Spleen (tissue), 11 donors: ENCODE results near the gene CYBRD1. TPM values are rescaled to one million over a fixed set of nuclear protein-coding genes. Genes with fewer than 3 reads are reported as not detected.

Experiments used
- DNase-seq: peaks from one replicate; pipeline ENCODE4 v3.0.0-alpha.2; 2020
- H3K27ac ChIP-seq, 8 donors: fragments of 200-600 bp; sonication (generic) in 7 of 8; 1 replicate in 4 of 8; 2 replicates in 4 of 8; pipeline versions ENCODE4 v1.5.0 to v1.8.0; 2016 to 2021; ENCODE audit warnings: inconsistent platforms in 4 of 8, mild to moderate bottlenecking in 4 of 8, moderate library complexity in 1 of 8
- H3K27me3 ChIP-seq, 7 donors: fragments of 200-600 bp; sonication (generic) in 6 of 7; replicated peaks in 1 of 7; 1 replicate in 4 of 7; 2 replicates in 3 of 7; pipeline versions ENCODE4 v1.5.0 to v1.8.0; 2016 to 2021; ENCODE audit warnings: inconsistent platforms in 3 of 7, mild to moderate bottlenecking in 1 of 7
- H3K36me3 ChIP-seq, 6 donors: fragments of 200-600 bp; sonication (generic) in 5 of 6; 1 replicate in 4 of 6; 2 replicates in 2 of 6; pipeline versions ENCODE4 v1.5.0 to v1.8.0; 2016 to 2021; ENCODE audit warnings: inconsistent platforms in 2 of 6
- H3K4me1 ChIP-seq, 6 donors: fragments of 200-600 bp; sonication (generic) in 5 of 6; 1 replicate in 3 of 6; 2 replicates in 3 of 6; pipeline versions ENCODE4 v1.5.0 to v1.8.0; 2016 to 2021; ENCODE audit warnings: inconsistent platforms in 3 of 6
- H3K4me3 ChIP-seq, 8 donors: fragments of 200-600 bp; sonication (generic) in 7 of 8; 1 replicate in 4 of 8; 2 replicates in 4 of 8; pipeline versions ENCODE4 v1.5.0 to v1.8.0; 2016 to 2021; ENCODE audit warnings: inconsistent platforms in 4 of 8, mild to moderate bottlenecking in 4 of 8, moderate library complexity in 2 of 8
- H3K9me3 ChIP-seq, 8 donors: fragments of 200-600 bp; sonication (generic) in 7 of 8; 1 replicate in 4 of 8; 2 replicates in 4 of 8; pipeline versions ENCODE4 v1.5.0 to v1.8.0; 2016 to 2021; ENCODE audit warnings: inconsistent platforms in 4 of 8
- CTCF ChIP-seq, 11 experiments: fragments of 200-600 bp in 7 of 11; fragments of 450-650 bp in 4 of 11; sonication (generic) in 4 of 11; IDR thresholded peaks in 8 of 11; conservative IDR thresholded peaks in 3 of 11; 1 replicate in 7 of 11; 2 replicates in 4 of 11; pipeline versions ENCODE4 v1.4.0 to v1.8.0; 2016 to 2021; ENCODE audit warnings: antibody characterized with exemption in 11 of 11, inconsistent platforms in 4 of 11, mild to moderate bottlenecking in 1 of 11
- POLR2A ChIP-seq, 3 donors: fragments of 450-650 bp; IDR thresholded peaks; one replicate each; pipeline ENCODE4 v1.5.1; 2017; ENCODE audit warnings: antibody characterized with exemption in 3 of 3, mild to moderate bottlenecking in 1 of 3
- POLR2AphosphoS5 ChIP-seq, 3 donors: sonication (generic); formaldehyde crosslinking; IDR thresholded peaks; one replicate each; pipeline ENCODE4 v1.5.1; 2017; ENCODE audit warnings: antibody characterized with exemption in 3 of 3
- WGBS, 5 donors: extraction: QIAGEN DNeasy Blood & Tissue Kit in 3 of 5; methylation state at CpG; one replicate each; pipeline versions ENCODE4 v1.1.5 to v1.1.7; 2013 to 2018; 5-methylcytosine and 5-hydroxymethylcytosine counted together
- intact Hi-C: fragments of 100-400 bp; cut with DNase I; formaldehyde crosslinking; loops from one replicate; pipeline ENCODE4 v1.15.0; 2023; ENCODE audit warnings: low total_unique reads
- polyA plus RNA-seq, 3 donors: library from polyadenylated mRNA; stranded (reverse); fragments of 200-250 nt; gene quantifications; one replicate each; pipeline ENCODE4 v1.2.1, GENCODE V29; 2013
- total RNA-seq, 7 donors: library from RNA; depleted of rRNA in 3 of 7; stranded (reverse); fragments of >200 nt in 3 of 7; fragmentation: NEBNext Ultra II Directional in 4 of 7; extraction: Animal tissue kit (Norgen Biotek cat#: 25700) in 4 of 7; gene quantifications; one replicate each; pipeline versions ENCODE4 v1.1.0 to v1.2.1, GENCODE V29; 2016 to 2021
- donor health status: healthy with polysubstance abuse.
- donor health status: DM: no; HTN: no; CAD: no; lungs with moderate emphysema.
- donor health status: DM: no; HTN: no; CAD: no.
- donor health status: Bipolar disorder and iron deficiency.
- donor health status: healthy.
- donor health status: DM: no; HTN: no; CAD: no.
- donor health status: DM: yes; HTN: yes; CAD: no.

CYBRD1 gene
- total and polyA plus RNA-seq, 10 donors: 8.2 to 61.7 (median 41.9) TPM

- no peaks in the 10 kb centered on the region for H3K9me3 ChIP-seq
- intact Hi-C loops: no loop called here
- TF ChIP-seq POLR2A (IDR thresholded peaks at IDR 0.05) (no peak), POLR2AphosphoS5 (IDR thresholded peaks at IDR 0.05) (no peak), CTCF (IDR thresholded peaks at IDR 0.05 in 8 of 11, conservative IDR thresholded peaks at IDR 0.05 in 3 of 11) (no peak)
- H3K36me3 ChIP-seq: peaks cover 0 to 44% (median 4%) of the 10 kb centered on the region in 6 donors
- no peak overlapping the region for H3K4me3 ChIP-seq
- DNase-seq: no peak
- 61 to 88% (median 62%) methylated on average over 2 to 3 of the region's 3 CpGs for WGBS, 5 donors
- no peak overlapping the region for H3K27ac ChIP-seq
- no peaks in the 10 kb centered on the region for H3K4me1 ChIP-seq
- no peaks in the 10 kb centered on the region for H3K27me3 ChIP-seq
Measured at GRCh38 chr2:171554991-171555615, 32.8 kb downstream of the CYBRD1 start.

GRCh38 chr2:171557363-171557762, 35.1 kb downstream of the CYBRD1 start:
- Histone ChIP-seq H3K36me3 (peaks cover 0 to 37% (median 4%) of the 10 kb centered on the region in 6 donors), H3K4me1 (no peaks in the 10 kb centered on the region), H3K27ac (no peak overlapping the region), H3K4me3 (no peak overlapping the region), H3K27me3 (no peaks in the 10 kb centered on the region), H3K9me3 (no peaks in the 10 kb centered on the region)
- no peak for TF ChIP-seq CTCF (IDR thresholded peaks at IDR 0.05 in 8 of 11, conservative IDR thresholded peaks at IDR 0.05 in 3 of 11)
- TF ChIP-seq POLR2A (IDR thresholded peaks at IDR 0.05): no peak
- no peak for TF ChIP-seq POLR2AphosphoS5 (IDR thresholded peaks at IDR 0.05)
- WGBS, 5 donors: 66 to 77% (median 69%) methylated on average over 4 of the region's 4 CpGs
- intact Hi-C loops: no loop called here
- no peak for DNase-seq

GRCh38 chr2:171563301-171563700, 41.0 kb downstream of the CYBRD1 start:
- intact Hi-C loops: no loop called here
- Histone ChIP-seq H3K4me1 (no peaks in the 10 kb centered on the region), H3K36me3 (no peaks in the 10 kb centered on the region), H3K27ac (no peak overlapping the region), H3K4me3 (no peak overlapping the region), H3K27me3 (no peaks in the 10 kb centered on the region), H3K9me3 (peaks cover 0 to 5% (median 0%) of the 10 kb centered on the region in 8 donors)
- WGBS, 5 donors: 79 to 88% (median 82%) methylated on average over 3 of the region's 3 CpGs
- no peak for TF ChIP-seq POLR2A (IDR thresholded peaks at IDR 0.05)
- TF ChIP-seq CTCF (IDR thresholded peaks at IDR 0.05 in 8 of 11, conservative IDR thresholded peaks at IDR 0.05 in 3 of 11): no peak
- no peak for TF ChIP-seq POLR2AphosphoS5 (IDR thresholded peaks at IDR 0.05)
- DNase-seq: no peak

- Histone ChIP-seq H3K27ac (no peak overlapping the region), H3K36me3 (no peaks in the 10 kb centered on the region), H3K9me3 (peaks cover 0 to 5% (median 0%) of the 10 kb centered on the region in 8 donors), H3K4me3 (no peak overlapping the region), H3K4me1 (no peaks in the 10 kb centered on the region), H3K27me3 (no peaks in the 10 kb centered on the region)
- 85 to 97% (median 92%) methylated on average over 5 of the region's 5 CpGs for WGBS, 5 donors
- intact Hi-C loops: no loop called here
- DNase-seq: no peak
- TF ChIP-seq POLR2A (IDR thresholded peaks at IDR 0.05) (no peak), CTCF (IDR thresholded peaks at IDR 0.05 in 8 of 11, conservative IDR thresholded peaks at IDR 0.05 in 3 of 11) (no peak), POLR2AphosphoS5 (IDR thresholded peaks at IDR 0.05) (no peak)
Measured at GRCh38 chr2:171564463-171564862, 42.2 kb downstream of the CYBRD1 start.
